UCSD-AML1 (cell line): ENCODE measurements around the gene LMBR1.

Source experiments
- DNase-seq: peaks from one replicate; lab custom pipeline; 2025; ENCODE audit not compliant: unreplicated experiment; lab: John Stamatoyannopoulos, UW

Gene LMBR1

DNA sequence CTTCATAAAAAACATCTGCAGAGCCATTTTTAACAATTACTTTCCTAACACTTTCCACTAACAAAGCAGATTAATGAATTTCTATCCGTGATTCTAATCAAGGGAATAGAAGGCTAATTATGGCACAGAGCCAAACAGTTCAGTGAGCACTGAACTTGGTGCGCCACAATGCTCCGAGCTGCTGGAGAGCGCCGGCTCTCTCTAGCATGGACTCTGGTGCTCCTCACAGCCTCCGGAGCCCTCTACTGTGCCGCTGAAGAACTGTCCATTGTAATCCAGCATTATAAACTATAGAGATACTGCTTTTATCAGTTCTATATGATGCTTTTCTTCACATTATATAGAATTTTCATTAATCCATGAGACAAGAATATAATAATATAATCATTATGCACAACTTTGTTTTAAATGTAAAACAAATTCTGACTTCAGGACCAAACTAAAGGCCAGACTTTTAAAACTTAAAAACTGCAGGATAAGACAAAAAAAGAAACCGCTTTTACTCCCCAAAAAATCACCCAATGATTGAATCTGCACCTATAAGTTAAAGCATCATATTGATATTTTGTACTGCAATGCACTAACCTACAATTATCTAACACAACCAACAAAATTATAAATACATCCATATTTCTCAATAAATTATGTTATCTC lies 128.8 kb downstream of the LMBR1 start:
- DNase-seq, result no peak

DNA sequence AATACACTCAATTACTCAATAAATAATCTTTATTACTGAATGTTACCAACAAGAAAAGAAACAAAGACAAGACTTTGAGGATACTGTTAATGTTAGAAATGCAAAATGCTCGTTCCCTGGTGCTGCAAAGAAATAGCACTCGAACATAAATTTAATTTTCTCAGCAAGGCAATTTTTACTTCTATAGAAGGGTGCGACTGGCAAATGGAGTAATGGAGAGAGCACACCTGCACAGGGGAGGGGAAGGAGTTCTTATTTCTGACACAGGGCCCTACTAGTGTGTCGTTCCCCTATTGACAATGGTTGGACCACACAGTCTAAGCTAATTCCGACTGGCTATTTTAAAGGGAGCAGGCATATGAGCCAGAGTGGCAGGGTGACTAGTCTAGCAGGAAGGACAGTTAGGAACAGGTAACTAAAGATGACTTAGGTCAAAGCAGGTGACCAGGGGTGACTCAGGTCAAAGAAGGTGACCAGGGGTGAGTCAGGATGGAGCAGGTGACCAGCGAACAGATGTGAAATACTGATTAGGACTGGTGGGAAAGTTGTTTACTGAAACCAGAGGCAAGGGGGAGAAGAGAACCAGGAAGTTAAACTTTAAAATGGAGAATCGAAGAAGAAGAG lies 133.3 kb downstream of the LMBR1 start:
- DNase-seq, result no peak

DNA sequence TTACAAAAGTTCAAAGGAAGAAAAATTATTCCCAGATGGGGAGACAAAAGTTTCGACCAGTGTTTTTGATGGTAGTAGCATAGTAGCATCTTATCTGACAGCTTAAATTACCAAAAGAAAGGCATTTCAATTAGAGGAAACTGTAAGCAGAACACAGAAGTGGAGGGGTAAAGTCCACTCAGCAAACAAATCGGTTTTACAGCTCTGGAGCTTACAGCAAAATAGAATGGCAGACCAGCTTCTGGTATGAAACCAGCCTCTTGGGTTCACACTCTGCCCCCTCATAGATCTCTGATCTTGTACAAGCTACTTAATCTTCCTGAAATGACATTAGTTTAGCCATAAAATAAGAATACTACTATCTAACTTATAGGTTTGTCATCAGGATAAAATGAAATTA lies 133.8 kb downstream of the LMBR1 start:
- no peak for DNase-seq

DNA sequence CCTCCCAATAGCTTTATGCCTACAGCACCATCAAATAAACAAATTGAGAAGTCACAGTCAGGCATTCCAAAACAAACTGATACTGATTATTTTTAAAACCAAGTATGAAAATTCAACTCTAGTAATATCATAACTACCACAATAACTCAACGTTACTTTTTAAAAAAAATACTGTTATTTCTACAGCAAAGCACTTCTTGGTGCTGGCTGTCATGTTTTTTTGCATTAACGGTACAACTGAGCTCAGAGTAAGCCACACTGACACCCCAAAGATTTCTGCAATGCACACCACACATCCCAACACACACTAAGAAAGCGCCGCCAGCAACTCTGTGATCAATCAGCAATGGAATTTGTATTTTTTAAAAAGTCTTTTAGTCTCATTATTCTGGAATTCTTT lies 138.8 kb downstream of the LMBR1 start:
- no peak for DNase-seq

DNA sequence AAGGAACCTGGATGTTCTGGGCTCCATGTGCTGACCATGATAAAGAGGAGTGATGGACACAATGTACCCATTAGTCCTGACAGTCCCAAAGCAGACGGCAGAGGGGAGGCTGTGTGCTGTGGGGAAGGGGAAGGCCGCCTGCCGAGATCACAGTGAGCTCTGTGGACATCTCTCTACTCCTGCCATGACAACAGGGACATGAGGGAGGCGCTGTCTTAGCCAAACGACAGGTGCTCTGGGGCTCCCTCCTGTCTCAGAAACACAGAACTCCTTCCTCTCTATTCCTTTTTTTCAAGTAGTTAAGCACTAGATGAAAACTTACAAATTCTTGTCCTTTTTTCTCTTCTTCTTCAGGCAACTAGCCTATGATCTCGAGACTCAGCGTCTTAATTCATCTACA lies 139.4 kb downstream of the LMBR1 start:
- DNase-seq, result no peak

DNA sequence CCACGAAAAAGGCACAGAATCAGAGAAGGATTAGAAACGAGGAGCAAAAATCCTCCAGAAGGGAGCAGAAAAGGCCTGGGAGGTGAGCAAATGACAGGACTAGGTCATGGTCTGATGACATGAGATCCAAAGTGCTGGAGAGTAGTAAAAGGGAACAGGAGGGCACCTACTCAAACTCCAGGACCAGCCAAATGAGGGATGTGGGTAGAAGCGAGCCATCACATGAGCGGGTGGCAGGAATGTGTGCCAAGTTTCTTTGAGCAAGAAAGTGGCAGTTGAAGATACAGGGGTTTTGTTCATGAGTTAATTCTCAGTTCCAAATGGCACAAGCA lies 139.8 kb downstream of the LMBR1 start:
- no peak for DNase-seq

DNA sequence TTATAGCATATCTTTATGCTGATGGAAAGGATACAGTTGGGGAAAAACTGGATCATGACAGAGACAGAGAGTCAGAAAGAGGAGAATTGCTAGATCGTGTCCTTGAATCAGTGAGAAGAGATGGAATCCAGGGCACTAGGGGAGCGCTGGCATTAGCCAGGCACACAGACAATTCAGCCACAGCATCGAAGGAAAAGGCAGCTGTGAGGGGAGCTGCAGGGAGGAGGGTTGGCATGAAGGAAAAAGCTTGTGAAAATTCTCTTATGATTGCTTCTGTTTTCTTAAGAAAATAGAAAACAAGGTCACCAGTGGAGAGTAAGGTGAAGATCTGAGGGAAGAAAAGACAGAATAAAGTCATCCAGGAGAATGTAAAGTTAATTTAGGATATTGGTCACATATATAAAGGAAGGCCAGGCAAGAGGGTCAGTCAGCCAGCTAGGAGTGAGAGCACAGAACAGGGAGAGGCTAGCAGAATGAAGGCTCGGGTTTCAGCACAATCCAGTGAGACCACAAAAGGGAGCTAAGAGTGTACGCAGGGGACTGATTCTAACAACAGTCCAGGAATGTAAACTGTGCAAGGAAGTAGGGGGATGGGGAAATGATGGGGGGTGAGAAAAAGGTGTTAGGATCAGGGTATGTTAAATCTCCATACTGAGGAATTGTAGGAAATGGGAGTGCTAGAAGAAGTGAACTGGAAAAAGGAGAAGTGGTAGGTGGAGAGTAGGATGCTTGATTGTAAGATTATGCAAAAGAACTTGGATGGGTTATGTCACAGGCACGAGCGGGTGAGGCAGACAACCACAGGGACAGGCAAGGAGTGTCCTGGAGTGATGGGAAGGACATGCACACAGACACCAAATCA lies 140.4 kb downstream of the LMBR1 start:
- DNase-seq, result no peak

DNA sequence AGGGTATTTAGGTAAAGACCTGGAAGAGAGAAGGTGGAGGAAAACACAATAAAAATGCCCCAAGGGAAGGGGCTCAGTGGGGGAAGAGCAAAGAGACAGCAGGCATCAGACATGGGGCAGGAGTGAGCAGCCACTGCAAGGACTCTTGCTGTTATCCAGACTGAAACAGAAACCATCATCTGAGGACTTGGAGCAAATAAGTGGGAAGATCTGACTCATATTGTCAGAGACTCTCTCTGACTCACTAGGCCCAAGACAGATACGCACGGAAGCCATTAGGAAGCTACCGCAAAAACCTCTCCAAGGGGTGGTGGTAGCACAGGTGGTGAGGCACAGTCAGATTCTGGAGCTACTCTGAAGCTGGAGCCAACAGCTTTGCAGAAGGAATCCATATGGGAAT lies 141.7 kb downstream of the LMBR1 start:
- DNase-seq, result no peak

DNA sequence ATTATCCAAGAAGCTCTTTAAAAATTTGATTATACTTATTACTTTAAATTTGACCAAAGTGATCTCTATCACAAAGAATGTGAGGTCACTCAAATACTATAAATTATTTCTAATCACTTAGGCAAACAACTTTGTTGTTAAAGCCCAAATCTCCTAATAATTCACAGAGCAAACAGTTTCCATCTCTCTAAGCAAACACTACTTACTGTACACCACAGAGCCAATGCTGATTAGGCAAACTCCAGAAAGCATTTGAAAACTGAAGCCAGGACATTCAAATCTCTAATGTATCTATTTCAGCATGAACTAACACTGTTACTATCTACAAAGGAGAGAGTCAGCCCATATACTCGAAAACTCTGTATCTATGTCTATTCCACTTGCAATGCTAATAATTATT lies 145.3 kb downstream of the LMBR1 start:
- DNase-seq, result no peak

DNA sequence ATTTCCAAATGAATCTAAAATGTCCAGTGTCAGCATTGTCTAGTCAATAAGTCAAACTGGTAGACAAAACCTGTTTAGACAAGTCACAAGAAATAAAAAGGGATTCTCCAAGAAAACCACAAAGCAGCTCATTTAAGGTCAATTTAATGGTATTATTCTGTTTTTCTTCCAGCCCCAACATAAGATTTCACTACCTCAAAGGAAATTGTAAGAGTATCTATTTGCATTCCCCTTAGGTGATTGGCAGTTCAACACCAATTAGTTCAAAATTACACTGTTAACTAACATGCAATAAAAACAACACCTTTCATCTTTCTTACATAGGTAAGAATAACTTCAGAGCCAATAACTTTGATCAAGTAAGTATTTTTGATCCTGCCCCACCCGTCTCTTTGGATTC lies 146.1 kb downstream of the LMBR1 start:
- DNase-seq, result no peak

DNA sequence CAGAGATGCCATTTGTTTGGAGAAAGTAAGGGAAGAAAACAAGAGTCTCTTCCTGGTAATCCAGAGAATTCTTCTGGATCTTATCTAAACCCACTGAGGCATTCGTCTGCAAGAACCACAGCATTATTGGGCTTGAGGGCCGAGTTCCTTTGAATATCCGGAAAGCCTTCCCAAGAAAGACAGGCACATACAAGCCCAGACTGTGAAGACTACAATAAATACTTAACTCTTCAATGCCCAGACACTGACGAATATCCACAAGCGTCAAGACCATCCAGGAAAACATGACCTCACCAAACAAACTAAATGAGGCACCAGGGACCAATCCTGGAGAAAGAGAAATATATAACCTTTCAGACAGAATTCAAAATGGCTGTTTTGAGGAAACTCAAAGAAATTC lies 153.4 kb downstream of the LMBR1 start:
- no peak for DNase-seq

DNA sequence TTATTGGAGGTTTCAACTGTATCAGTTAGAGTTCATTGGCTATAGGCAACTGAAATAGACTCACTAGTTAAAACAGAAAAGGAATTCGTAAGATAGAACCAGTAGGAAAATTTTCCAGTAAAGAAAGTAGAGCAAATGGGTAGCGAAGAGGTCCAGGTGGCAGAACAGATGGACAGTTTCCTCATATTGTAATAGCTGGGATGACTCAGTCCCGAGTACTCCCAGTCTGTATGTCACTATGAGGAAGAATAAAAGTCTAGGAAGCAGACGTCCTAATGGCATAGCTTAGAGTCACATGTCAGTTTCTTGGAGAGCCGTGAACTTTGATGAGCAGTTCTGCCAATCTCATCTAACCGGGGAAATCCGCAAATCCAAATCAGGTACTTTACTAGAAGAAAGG lies 157.1 kb downstream of the LMBR1 start:
- DNase-seq, result no peak

DNA sequence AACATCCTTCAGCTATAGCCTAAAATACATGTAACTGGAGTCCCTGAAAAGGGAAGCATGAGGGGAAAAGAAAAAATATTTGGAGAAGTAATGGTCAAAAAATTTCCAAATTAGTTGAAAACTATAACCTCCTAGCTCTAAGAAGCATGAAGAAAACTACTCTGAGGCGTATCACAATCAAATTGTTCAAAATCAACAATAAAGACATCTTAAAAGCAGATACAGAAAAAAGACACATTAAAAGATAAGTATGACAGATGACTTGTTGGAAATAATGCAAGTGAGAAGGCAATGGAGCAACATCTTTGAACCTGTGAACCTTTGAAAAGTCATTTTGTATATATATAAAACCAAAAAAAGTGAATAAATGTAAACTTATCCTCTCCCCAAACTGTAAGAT lies 159.3 kb downstream of the LMBR1 start:
- DNase-seq, result no peak

DNA sequence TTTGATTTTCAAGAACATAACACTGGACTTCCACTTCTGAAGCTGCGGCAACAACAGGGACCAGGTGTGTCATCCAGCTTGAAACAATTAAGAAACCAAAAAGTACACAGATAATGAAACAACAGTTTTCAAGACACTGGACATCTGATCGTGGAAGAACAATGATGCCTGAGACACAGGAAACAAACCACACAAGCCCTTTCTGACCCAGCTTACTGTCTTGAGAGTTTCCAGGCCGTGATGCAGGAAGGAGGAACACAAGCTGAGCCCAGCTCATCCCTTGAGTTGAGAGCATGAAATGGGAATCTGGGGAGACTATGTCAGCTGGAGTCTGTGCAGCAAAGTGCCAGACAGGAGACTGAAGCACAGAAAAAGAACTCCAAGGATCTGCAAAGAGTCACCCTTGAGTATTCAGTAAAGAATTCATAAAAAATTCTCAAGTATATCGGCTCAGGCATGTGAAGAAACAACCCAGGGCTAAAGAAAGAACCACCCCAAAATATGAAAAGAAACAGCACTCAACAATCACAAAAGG lies 160.8 kb downstream of the LMBR1 start:
- DNase-seq, result no peak

DNA sequence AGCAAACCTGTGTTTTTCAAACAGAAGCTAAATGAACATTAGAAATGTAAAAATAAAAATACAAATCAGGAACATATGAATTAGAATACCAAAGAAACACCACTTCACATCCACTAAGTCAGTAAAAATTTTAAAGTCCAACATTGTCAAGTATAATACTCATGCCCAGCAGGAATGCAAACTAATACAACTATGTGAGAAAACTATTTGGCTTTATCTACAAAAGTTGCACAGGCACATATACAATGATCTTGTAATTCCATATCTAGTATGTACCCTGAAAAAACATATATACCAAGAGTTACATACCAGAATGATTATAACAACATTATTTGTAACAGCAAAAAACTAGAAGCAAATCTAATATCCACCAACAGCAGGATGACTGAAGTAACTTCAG lies 161.3 kb downstream of the LMBR1 start:
- no peak for DNase-seq

DNA sequence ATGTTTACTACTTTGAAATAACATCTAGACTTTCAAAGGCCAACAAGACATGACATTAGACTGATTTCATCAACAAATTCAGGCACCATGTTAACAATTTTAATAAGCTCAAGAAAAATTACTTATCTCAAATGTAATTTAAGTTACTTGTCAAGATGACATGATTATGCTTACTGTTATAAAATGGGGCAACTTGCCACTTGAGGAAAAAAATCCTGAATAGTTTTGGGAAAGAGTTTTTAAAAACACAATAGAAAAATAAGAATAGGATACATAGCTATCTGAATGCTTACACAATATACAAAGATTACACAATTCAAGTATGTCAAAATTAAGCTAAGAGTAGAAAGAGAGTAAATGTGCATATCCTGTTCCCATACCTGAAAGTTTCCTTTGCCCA lies 167.0 kb downstream of the LMBR1 start:
- DNase-seq, result no peak

DNA sequence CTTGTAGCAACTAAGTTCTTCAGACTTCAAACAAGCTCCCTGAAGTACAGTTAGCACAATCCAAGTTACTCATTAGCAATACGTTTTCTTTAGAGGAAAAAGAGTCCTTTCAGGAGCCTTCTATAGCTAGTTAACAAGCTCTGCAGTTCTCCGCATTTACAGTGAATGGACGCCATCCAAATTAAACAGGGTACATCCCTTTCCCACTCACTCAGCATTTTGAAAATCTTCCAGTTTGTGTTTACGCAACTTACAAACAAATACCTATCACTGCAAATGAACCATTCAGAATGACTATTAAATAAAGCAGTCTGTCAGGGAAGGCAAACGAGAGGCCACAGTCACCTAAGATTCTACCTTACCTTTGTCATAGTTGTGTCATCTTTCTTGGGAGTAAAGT lies 167.9 kb downstream of the LMBR1 start:
- no peak for DNase-seq

DNA sequence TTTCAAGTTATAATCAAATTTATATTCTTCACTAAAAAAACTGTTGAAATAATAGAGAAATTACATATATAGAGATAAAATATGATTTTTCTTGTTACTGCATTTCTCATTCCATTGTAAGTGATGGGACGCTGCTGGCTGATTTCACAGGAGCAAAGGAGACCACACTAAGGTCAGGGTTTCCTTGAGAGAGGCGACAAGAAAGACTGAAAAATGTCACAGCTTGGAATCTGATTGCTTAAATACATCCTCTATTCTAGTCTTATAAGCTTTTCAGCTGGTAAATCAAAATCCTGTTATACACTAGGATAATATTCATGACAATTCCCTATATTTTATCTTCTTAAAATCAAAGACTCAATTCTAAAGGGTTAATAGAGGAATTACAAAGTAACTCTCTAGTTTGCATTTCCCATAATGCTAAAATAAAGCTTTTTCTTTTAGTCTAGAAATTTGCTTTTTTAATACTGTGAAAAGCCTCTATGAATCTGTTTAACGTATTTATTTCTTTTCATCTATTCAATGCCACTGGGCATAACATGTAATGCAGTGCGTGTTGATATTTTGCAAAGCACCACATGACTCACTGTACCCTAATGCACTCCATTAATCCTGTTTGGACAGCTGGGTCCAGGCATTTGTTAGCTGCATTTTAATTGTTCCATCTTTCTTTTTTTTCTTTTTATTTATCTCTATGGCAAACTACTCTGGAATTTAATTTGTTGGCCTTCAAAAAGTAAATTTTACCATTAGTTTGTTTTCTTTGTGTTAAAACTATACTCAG lies 170.7 kb downstream of the LMBR1 start:
- no peak for DNase-seq

DNA sequence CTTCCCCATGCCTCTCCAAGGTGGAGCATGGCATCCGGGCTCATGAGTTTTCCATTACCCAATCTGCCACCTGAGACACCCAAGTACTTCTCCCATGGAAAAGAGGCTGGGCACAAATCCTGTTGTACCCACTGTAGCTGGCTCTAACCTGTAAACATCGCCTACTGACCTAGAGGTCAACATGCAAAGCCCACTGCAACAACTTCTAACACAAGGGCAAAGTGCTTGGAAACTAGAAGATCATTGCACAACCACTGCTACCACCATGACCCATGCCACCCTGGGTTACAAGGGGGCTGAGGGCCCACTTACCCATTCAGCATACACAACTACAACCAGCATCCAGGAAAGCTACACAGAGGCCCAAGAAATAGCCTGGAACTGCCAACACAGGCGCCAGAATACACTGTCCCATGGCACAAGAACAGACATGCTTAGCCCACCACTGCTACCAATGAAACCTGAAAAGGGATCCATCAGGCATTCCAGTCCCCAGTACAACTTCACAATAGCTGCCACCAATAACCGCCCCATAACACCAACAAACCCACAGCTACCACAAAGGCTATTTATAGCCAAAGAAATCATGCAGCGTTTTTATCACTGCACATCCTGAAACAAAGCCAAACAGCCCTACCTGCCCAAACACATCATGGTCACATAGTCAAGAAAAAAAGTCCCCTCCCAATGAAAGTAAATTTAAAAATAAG lies 189.1 kb downstream of the LMBR1 start:
- no peak for DNase-seq

DNA sequence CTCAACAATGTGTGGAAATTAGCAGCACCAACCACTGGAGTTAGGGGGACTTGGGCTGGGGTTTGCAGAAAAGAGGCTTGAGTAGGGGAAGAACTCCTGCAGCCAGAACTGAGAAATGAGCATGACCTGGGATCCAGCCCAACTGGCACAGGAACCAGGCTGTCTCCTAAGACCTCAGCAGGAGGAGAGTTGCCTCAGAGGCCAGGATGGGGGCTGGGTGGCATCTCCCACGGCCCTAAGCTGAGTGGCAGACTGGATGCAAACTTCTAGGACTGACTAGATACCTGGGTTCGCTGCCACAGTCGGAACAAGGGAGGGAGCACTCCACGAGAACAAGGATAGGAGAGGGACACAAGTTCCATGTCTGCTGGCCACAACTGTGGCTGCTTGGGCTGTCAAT lies 189.8 kb downstream of the LMBR1 start:
- no peak for DNase-seq

DNA sequence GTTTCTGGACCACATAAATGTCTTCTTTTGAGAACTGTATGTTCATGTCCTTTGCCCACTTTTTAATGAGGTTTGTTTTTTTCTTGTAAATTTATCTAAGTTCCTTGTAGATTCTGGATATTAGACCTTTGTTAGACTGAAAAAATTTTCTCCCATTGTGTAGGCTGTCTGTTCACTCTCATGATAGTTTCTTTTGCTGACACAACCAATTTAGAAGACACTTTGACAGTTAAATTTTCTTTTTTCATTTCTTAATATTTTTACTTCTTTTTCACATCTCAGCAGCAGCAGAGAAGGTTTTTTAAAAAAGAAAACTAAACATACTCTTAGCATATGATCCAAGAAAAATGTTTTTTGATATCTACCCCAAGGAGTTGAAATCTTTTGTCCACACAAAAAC lies 190.6 kb downstream of the LMBR1 start:
- no peak for DNase-seq
